GM21367 (cell line): ENCODE results near the gene ENTPD6.
"Not testable (repeated sequence)": the region's sequence is repeated elsewhere in the genome, so short reads cannot be mapped to it uniquely, and the experiment has no call there.

Source experiments
- ATAC-seq: cut with Tn5 transposase; IDR thresholded peaks from one replicate; pipeline ENCODE4 v1.9.1; 2021; ENCODE audit not compliant: unreplicated experiment

ENTPD6 gene

GRCh38 chr20:25195014-25195961 lies at the start of gene ENTPD6:
Gene ENTPD6, plus strand, starts transcription at chr20:25195712. Its CDS starts 10,825 bp downstream, at chr20:25206537.
- peak; percentile 65 for ATAC-seq

GRCh38 chr20:25146976-25147375 lies 48.5 kb upstream of the ENTPD6 start:
- no peak for ATAC-seq

GRCh38 chr20:25147716-25148115 lies 47.8 kb upstream of the ENTPD6 start:
- ATAC-seq, result no peak

GRCh38 chr20:25148181-25148981 lies 47.1 kb upstream of the ENTPD6 start:
- no peak for ATAC-seq

- no peak for ATAC-seq
These were observed 46.3 kb upstream of the ENTPD6 start for GRCh38 chr20:25148982-25149846.

GRCh38 chr20:25150016-25150415 lies 45.5 kb upstream of the ENTPD6 start:
- no peak for ATAC-seq

GRCh38 chr20:25158043-25158442 lies 37.5 kb upstream of the ENTPD6 start:
- no peak for ATAC-seq

GRCh38 chr20:25160467-25160866 lies 35.0 kb upstream of the ENTPD6 start:
- ATAC-seq, result no peak

- ATAC-seq, result no peak
These were observed 34.6 kb upstream of the ENTPD6 start for GRCh38 chr20:25160897-25161296.

GRCh38 chr20:25165128-25165527 lies 30.4 kb upstream of the ENTPD6 start:
- ATAC-seq, result no peak

- not testable (repeated sequence) for ATAC-seq
These were observed 29.3 kb upstream of the ENTPD6 start for GRCh38 chr20:25166105-25166782.

- no peak for ATAC-seq
These were observed 22.2 kb upstream of the ENTPD6 start for GRCh38 chr20:25173321-25173720.

- ATAC-seq, result no peak
These were observed 21.6 kb upstream of the ENTPD6 start for GRCh38 chr20:25173886-25174308.

GRCh38 chr20:25176184-25176583 lies 19.3 kb upstream of the ENTPD6 start:
- no peak for ATAC-seq

GRCh38 chr20:25177890-25178321 lies 17.6 kb upstream of the ENTPD6 start:
- no peak for ATAC-seq

- ATAC-seq, result no peak
These were observed 16.7 kb upstream of the ENTPD6 start for GRCh38 chr20:25178563-25179438.

- ATAC-seq, result no peak
These were observed 15.9 kb upstream of the ENTPD6 start for GRCh38 chr20:25179439-25180089.

GRCh38 chr20:25184391-25184790 lies 11.1 kb upstream of the ENTPD6 start:
- not testable (repeated sequence) for ATAC-seq

GRCh38 chr20:25187220-25187619 lies 8.3 kb upstream of the ENTPD6 start:
- ATAC-seq, result no peak
